GM23338 (cell line): ENCODE data around the gene MED27. TPM values are rescaled to one million over a fixed set of nuclear protein-coding genes. Genes with fewer than 3 reads are reported as not detected.

ENCODE experiments used
- ATAC-seq: fragments of 200-7000 bp; cut with Tn5 transposase; 3 replicates; pipeline ENCODE4 v1.9.1; 2020
- DNase-seq: peaks from one replicate; pipeline ENCODE4 v3.0.0-alpha.2; 2015; ENCODE audit warnings: low spot score
- H2AFZ ChIP-seq: fragments of 200-600 bp; sonication (generic); 2 replicates; pipeline ENCODE4 v1.8.0; 2016; ENCODE audit warnings: antibody characterized with exemption, mild to moderate bottlenecking, moderate library complexity
- H3F3A ChIP-seq: fragments of 200-600 bp; sonication (generic); replicated peaks from 2 replicates; pipeline ENCODE4 v1.8.0; 2017; ENCODE audit warnings: antibody characterized with exemption, mixed run types, low read depth
- H3K27ac ChIP-seq: fragments of 200-600 bp; sonication (generic); 2 replicates; pipeline ENCODE4 v1.6.1; 2016; ENCODE audit warnings: low read depth
- H3K27me3 ChIP-seq: fragments of 200-600 bp; sonication (generic); 2 replicates; pipeline ENCODE4 v1.8.0; 2016; ENCODE audit warnings: mild to moderate bottlenecking, mixed run types, moderate library complexity; ENCODE audit not compliant: insufficient read depth
- H3K36me3 ChIP-seq: fragments of 200-600 bp; sonication (generic); 2 replicates; pipeline ENCODE4 v1.8.0; 2016; ENCODE audit warnings: mild to moderate bottlenecking; ENCODE audit not compliant: insufficient read depth
- H3K4me1 ChIP-seq: fragments of 200-600 bp; sonication (generic); 2 replicates; pipeline ENCODE4 v1.8.0; 2016; ENCODE audit warnings: mild to moderate bottlenecking, moderate library complexity; ENCODE audit not compliant: insufficient read depth
- H3K4me2 ChIP-seq: fragments of 200-600 bp; sonication (generic); 2 replicates; pipeline ENCODE4 v1.7.1; 2017; ENCODE audit warnings: mixed run types
- H3K4me3 ChIP-seq: fragments of 200-600 bp; sonication (generic); 2 replicates; pipeline ENCODE4 v1.6.1; 2016; ENCODE audit warnings: mixed run types
- H3K79me2 ChIP-seq: fragments of 200-600 bp; sonication (generic); replicated peaks from 2 replicates; pipeline ENCODE4 v1.8.0; 2017; ENCODE audit warnings: mild to moderate bottlenecking; ENCODE audit not compliant: insufficient read depth
- H3K9me2 ChIP-seq: fragments of 200-600 bp; sonication (generic); 2 replicates; pipeline ENCODE4 v1.8.0; 2017; ENCODE audit not compliant: insufficient read depth
- H4K20me1 ChIP-seq: fragments of 200-600 bp; sonication (generic); replicated peaks from 2 replicates; pipeline ENCODE4 v1.8.0; 2017; ENCODE audit warnings: mild to moderate bottlenecking; ENCODE audit not compliant: insufficient read depth
- H3K27ac Mint-ChIP-seq: 2 replicates; pipeline ENCODE4 v1.8.0; 2020; ENCODE audit warnings: inconsistent platforms, mild to moderate bottlenecking, moderate library complexity, mixed read lengths
- H3K27me3 Mint-ChIP-seq: 3 replicates; pipeline ENCODE4 v1.8.0; 2022; ENCODE audit warnings: low read depth, mild to moderate bottlenecking, moderate library complexity, mixed read lengths, inconsistent platforms; ENCODE audit not compliant: insufficient read depth, poor library complexity
- H3K36me3 Mint-ChIP-seq: 3 replicates; pipeline ENCODE4 v1.8.0; 2021; ENCODE audit warnings: low read depth, mild to moderate bottlenecking, inconsistent platforms, moderate library complexity, mixed read lengths
- H3K4me1 Mint-ChIP-seq: 3 replicates; pipeline ENCODE4 v1.8.0; 2020; ENCODE audit warnings: mild to moderate bottlenecking, inconsistent platforms, mixed read lengths
- H3K4me3 Mint-ChIP-seq: 3 replicates; pipeline ENCODE4 v1.8.0; 2021; ENCODE audit warnings: moderate library complexity, mild to moderate bottlenecking, inconsistent platforms, mixed read lengths
- H3K9me3 Mint-ChIP-seq: 3 replicates; pipeline ENCODE4 v1.8.0; 2020; ENCODE audit warnings: moderate library complexity, mild to moderate bottlenecking, inconsistent platforms, mixed read lengths
- CREB1 ChIP-seq: fragments of 250-450 bp; sonication (Bioruptor Pico); IDR thresholded peaks from 2 replicates; pipeline ENCODE4 v1.5.0; 2020; ENCODE audit warnings: low read depth, mild to moderate bottlenecking, moderate library complexity
- ETS1 ChIP-seq: IDR thresholded peaks from 2 replicates; pipeline ENCODE4 v1.6.1; 2016; ENCODE audit warnings: antibody characterized with exemption
- EZH2 ChIP-seq: fragments of 200-600 bp; sonication (generic); IDR thresholded peaks from one replicate; pipeline ENCODE4 v1.8.0; 2017; ENCODE audit warnings: antibody characterized with exemption, mild to moderate bottlenecking, low read depth; ENCODE audit not compliant: unreplicated experiment
- EZH2phosphoT487 ChIP-seq: fragments of 200-600 bp; sonication (generic); IDR thresholded peaks from one replicate; pipeline ENCODE4 v1.8.1; 2018; ENCODE audit warnings: antibody characterized with exemption; ENCODE audit not compliant: unreplicated experiment
- JUNB ChIP-seq: IDR thresholded peaks from one replicate; pipeline ENCODE4 v1.6.1; 2016; ENCODE audit warnings: antibody characterized with exemption; ENCODE audit not compliant: unreplicated experiment
- POLR2AphosphoS5 ChIP-seq: IDR thresholded peaks from 2 replicates; pipeline ENCODE4 v1.6.1; 2016; ENCODE audit warnings: antibody characterized with exemption, low read depth
- ZNF114 ChIP-seq: fragments of 250-450 bp; sonication (Bioruptor Pico); IDR thresholded peaks from 2 replicates; pipeline ENCODE4 v1.5.0; 2020; ENCODE audit warnings: mild to moderate bottlenecking, moderate library complexity
- ZNF331 ChIP-seq: fragments of 250-450 bp; sonication (Bioruptor Pico); IDR thresholded peaks from 2 replicates; pipeline ENCODE4 v1.5.0; 2020; ENCODE audit warnings: low read depth, mild to moderate bottlenecking, moderate library complexity
- ZNF462 ChIP-seq: fragments of 250-450 bp; sonication (Bioruptor Pico); IDR thresholded peaks from 2 replicates; pipeline ENCODE4 v1.5.0; 2020; ENCODE audit warnings: mild to moderate bottlenecking, moderate library complexity
- long read RNA-seq: library from polyadenylated mRNA; unstranded; transcript quantifications from one replicate; pipeline ENCODE4 v2.0.0, GENCODE V29; 2020; ENCODE audit not compliant: unreplicated experiment
- polyA plus RNA-seq: library from polyadenylated mRNA; unstranded; fragments of >200 nt; fragmentation: Nextera tagmentation; extraction: Ambion mirVana; gene quantifications from 2 replicates; pipeline ENCODE4 v1.2.1, GENCODE V29; 2016
- total RNA-seq: library from RNA; depleted of rRNA; stranded (reverse); fragments of >200 nt; shearing (Covaris generic); gene quantifications from 2 replicates; pipeline ENCODE4 v1.2.3, GENCODE V29; 2014; rRNA removed

The MED27 gene
- total RNA-seq, result 18.4 and 35.0 TPM in 2 replicates
- 26.0 and 30.6 TPM in 2 replicates for polyA plus RNA-seq
- long read RNA-seq, transcript MED27-201 (8 exons, 1,431 nt), result major isoform, 10 of 11 reads
- long read RNA-seq, partial matches to known transcripts, result 0 of 11 reads
- long read RNA-seq, other reads (novel, unspliced or antisense), result 1 of 11 reads

GRCh38 chr9:132079391-132080091 is at the start of gene MED27:
Gene MED27 (minus strand): TSS chr9:132079867. CDS start chr9:132079844, 23 bp downstream.
- Histone ChIP-seq H3K9me2 (no peaks in the 10 kb centered on the region), H3F3A (no peaks in the 10 kb centered on the region), H3K4me1 (peaks cover 13% of the 10 kb centered on the region), H4K20me1 (peaks cover 17% of the 10 kb centered on the region; the same call in 1 of the 2 replicates), H3K79me2 (peaks cover 48% of the 10 kb centered on the region), H3K27me3 (no peaks in the 10 kb centered on the region), H3K36me3 (no peaks in the 10 kb centered on the region; the same call in 1 of the 2 replicates), H2AFZ (peak within 1 kb of the TSS; percentile 92), H3K4me3 (peak within 1 kb of the TSS; percentile 73), H3K27ac (no peak within 1 kb of the TSS), H3K4me2 (peak within 1 kb of the TSS; percentile 92)
- peaks cover 17% of the 10 kb centered on the region for H3K4me1 Mint-ChIP-seq
- peak; percentile 90 for TF ChIP-seq ETS1
- no peak for TF ChIP-seq JUNB
- no peak for TF ChIP-seq EZH2phosphoT487
- TF ChIP-seq ZNF462 (CRISPR knock-in tag), result no peak
- peak; percentile 62 for TF ChIP-seq POLR2AphosphoS5
- TF ChIP-seq ZNF331, result no peak
- no peak for TF ChIP-seq ZNF114 (CRISPR knock-in tag)
- no peak for TF ChIP-seq EZH2
- peak; percentile 99 for TF ChIP-seq CREB1 (CRISPR knock-in tag)
- DNase-seq, result peak; percentile 99
- H3K4me3 Mint-ChIP-seq, result peak within 1 kb of the TSS; percentile 98
- peak; percentile 97 for ATAC-seq
- peak within 1 kb of the TSS; percentile 82 for H3K27ac Mint-ChIP-seq
- H3K27me3 Mint-ChIP-seq, result peaks cover 9% of the 10 kb centered on the region
- H3K36me3 Mint-ChIP-seq, result peaks cover 10% of the 10 kb centered on the region; the same call in 2 of the 3 replicates
- no peaks in the 10 kb centered on the region for H3K9me3 Mint-ChIP-seq
